Measurements from ENCODE around the gene ZBTB34.

Gene ZBTB34

DNA sequence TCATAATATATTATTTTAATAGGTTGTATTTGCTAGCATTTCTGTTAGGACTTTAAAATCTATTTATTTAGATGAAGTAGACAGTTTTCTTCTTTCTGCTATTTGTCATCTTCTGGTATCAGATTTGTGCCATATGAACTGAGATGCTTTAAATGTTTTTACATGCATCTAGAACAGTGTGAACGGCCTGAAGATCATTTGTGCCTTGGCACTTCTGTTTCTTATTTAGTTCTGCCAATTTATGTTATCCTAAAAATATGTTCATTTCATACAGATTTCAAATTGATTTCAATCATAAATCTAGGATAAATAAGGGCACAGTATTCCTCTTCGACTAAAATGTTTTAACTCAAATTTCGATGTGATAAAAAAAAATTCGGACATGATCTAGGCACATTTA is 16.1 kb downstream of the ZBTB34 start:
- DNase-seq (ENCODE audit: low read depth): no peak

DNA sequence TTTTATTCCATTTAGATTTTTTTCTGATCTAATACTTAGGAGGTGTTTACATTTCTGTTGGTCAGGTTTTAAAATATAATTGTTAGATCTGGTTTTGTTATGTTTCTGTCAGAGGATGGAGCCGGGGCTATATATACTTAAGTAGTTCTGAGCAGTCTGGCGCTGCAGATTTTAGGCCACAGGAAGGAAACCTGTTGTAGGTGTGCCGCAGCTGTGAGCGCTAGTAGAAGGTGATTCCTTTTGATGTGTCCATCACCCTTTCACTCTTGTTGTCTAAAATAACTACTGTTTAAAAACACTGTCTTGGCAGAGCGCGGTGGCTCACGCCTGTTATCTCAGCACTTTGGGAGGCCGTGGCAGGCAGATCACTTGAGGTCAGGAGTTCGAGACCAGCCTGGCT is 17.0 kb downstream of the ZBTB34 start:
- DNase-seq (ENCODE audit: low read depth): no peak

DNA sequence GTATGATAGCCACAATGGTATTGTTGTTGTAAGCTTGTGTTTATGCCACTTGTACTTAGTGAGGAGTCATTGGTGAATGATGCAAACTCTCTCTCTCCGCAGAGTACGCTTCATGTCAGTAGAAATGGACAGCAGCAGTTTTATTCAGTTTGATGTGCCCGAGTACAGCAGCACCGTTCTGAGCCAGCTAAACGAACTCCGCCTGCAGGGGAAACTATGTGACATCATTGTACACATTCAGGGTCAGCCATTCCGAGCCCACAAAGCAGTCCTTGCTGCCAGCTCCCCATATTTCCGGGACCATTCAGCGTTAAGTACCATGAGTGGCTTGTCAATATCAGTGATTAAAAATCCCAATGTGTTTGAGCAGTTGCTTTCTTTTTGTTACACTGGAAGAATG is 18.8 kb downstream of the ZBTB34 start:
- DNase-seq (ENCODE audit: low read depth): no peak

DNA sequence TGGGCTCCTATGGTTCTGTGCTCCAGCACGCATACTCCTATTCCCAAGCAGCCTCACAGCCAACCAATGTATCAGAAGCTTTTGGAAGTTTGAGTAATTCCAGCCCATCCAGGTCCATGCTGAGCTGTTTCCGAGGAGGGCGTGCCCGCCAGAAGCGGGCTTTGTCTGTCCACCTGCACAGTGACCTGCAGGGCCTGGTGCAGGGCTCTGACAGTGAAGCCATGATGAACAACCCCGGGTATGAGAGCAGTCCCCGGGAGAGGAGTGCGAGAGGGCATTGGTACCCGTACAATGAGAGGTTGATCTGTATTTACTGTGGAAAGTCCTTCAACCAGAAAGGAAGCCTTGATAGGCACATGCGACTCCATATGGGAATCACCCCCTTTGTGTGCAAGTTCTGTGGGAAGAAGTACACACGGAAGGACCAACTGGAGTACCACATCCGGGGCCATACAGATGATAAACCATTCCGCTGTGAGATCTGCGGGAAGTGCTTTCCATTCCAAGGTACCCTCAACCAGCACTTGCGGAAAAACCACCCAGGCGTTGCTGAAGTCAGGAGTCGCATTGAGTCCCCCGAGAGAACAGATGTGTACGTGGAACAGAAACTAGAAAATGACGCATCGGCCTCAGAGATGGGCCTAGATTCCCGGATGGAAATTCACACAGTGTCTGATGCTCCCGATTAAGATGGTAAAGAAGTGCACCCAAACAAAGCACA is 19.9 kb downstream of the ZBTB34 start:
- no peak for DNase-seq (ENCODE audit: low read depth)

DNA sequence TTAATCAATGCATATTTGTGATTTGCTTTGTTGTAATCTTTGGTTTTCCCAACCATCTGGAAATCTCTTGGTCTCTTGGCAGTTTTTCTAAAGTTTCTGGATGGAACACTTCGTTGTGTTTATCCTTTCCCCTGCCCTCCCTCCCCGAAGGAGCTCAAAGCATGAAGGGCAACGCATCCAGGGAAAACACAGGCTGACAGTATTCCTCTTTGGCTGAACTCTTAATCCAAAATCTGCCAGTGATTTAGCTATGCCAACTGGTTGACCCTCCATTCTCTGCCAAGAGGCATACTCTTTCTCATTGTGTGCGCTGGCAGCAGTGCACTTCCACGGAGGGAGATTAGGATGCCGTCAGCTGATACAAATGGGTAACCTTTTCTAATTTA is 20.5 kb downstream of the ZBTB34 start:
- no peak for DNase-seq (ENCODE audit: low read depth)

DNA sequence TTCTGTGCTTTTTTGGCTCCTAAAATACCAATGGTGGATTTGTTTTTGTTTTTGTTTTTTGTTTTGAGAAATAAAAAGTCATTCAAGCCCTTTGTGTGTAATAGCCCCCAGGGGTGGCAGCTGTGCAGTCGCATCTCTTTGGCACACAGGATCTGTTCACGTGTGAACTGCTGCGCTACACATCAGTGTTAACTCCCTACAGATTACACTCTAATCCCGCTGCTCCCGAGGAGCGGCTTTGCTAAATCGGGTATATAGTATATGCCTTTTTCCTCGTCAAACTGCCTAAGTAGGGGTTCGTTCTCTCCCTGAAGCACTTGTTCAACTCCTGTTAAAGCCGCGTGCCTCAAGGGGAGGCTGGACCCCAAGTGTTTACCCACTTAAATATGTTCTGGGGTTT is 22.3 kb downstream of the ZBTB34 start:
- DNase-seq (ENCODE audit: low read depth): no peak

DNA sequence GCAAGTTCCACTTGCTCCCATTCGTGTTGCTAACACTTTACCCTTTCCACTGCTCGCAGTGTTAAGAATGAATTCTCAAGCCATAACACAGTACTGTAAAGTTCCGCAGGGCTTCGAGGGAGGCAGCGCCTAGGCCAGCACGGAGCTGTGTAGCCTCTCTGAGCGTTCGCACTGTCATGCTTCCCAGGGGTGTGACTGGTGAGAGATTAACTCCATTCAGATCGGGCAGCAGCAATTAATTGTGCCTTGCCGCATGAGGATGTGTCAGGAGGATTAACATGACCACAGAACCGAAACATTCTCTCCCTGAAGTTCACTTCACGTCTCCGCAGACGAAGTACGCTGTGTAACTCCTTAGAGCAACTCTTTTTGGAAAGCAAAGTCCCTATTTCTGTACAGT is 23.2 kb downstream of the ZBTB34 start:
- DNase-seq (ENCODE audit: low read depth): no peak

DNA sequence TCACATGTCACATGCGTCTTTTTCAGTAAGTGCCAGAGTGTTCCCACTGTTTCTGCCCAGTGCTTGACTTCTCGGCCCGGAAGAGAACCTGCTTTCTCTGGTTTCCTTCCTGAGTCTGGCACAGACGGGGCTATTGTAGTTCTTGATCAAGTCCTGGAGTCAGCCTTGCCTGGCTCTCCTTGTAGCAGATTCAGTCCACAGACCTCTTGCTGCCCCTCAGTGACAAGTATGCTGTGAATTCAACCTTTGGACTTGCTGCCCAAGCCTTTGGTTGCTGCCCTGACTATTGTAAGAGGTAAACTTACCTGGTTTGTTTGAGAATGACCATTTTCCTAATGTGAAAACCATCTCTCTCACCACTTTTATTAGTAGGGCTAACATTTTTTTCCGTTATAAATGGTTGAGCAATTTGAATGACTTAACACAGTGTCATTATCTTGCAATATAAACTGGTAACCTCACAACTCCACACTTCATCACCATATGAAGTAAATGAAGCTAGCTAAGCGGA is 24.7 kb downstream of the ZBTB34 start:
- DNase-seq (ENCODE audit: low read depth): peak; percentile 18

DNA sequence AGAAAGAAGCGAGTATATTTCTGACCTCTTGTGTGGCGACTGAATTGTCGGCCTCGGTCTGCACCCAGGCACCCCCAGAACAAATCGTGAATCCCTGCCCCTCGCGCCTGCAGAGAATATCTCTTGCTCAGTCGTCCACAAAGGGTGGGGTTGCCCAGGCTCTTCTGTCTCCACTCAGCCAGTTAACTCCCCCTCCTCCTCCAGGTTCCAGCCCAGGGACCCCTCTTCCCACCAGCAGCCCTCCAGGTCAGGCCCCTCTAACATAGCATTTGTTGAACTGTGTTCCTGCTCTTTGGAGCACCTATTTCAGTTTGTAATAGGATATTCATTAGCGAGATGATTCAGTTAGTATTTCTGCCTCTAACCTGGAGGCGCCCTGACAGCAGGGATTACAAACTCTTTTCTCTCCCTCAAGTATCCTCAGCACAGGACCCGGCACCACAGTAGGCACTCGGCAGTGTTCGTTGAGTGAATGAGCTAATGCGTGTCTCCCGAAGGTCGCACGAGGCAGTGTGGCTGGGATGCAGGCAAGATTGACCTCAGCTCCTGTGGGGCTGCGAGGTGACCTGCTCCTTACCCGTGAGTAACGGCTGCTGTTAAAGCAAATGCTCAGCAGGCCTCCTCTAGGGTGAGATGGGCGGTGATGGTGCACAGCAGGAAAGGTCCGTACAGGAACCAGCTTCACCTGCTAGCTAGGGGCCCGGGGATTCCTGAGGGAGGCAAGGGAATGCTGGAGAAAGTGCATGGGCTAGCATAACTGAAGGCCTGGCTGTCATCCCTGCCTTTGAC is 25.8 kb downstream of the ZBTB34 start:
- DNase-seq (ENCODE audit: low read depth): no peak

DNA sequence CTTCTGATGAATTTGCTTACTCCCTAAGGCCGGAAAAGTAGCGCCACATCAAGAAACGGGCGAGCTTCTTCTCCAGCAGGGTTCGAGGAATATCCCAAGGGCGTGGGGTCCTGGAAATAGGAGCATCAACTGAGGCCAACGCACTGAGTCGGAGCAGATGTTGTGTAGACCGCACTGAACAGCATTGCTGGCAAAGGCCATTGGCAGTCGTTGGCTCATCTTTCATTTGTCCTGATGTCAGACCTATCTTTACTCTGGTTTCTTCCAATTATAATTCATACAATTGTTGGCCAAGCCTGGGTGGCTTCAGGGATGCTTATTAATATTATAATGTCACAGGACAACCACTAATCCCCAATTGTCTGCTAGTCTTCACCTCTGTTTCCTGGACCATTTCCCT is 26.5 kb downstream of the ZBTB34 start:
- DNase-seq (ENCODE audit: low read depth): no peak

DNA sequence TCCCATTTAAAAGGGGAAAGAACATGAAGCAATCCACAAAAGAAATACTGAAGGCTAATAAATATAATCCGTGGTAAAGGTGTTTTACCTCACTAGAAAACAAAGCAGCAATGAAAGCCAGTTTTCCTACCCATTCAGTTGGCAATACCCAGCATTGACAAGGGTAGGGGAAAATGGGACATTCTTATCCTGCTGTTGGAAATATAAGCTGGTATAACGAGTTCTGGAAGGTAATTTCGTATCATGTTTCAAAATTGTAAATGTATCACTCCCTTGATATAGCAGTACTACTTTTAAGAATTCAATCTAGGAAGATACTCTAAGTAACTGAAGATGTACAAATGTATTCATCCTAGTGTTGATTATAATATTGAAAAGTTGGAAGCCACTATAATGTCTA is 31.2 kb downstream of the ZBTB34 start:
- DNase-seq (ENCODE audit: low read depth): no peak

DNA sequence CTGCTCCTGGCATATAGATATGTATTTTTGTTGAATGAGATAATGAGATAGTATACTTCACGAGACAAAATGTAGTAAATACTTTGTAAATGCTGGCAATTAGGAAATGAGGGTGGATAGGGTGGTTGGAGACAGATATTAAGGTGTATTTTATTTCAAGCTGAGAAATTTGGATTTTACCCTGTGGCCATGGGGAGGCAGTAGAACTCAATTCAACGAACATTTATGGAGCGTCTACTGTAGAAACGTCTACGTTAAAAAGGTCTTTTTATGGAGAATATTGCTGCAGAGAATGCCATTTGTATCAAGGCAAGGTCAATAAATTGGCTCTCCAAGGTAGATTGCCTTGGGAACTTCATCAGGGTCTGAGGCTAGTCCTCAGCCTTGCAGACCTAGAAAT is 32.6 kb downstream of the ZBTB34 start:
- DNase-seq (ENCODE audit: low read depth): no peak

DNA sequence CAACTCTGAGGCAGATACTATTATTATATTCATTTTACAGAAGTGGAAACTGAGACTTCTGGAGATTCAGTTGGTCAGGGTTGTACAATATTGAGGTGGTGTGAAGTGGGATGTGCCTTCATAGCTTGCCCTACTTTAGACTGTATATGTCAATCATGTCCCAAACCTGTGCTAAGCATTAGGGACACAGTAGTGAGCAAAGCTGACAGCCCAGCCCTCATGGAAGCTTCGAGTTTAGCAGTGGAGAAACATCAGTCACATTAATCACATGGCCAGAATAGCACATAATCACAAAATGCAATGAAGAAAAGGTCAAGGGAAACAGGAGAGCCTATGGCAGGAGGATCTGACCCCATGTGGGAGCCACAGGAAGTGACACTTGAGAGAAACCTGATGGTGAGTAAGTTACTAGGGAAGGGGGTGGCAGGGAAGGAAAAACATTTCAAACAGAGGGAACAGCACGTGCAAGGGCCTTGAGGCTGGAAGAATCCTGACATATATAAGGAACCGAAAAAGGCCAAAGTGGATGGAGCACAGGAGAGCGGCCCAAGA is 33.7 kb downstream of the ZBTB34 start:
- no peak for DNase-seq (ENCODE audit: low read depth)

DNA sequence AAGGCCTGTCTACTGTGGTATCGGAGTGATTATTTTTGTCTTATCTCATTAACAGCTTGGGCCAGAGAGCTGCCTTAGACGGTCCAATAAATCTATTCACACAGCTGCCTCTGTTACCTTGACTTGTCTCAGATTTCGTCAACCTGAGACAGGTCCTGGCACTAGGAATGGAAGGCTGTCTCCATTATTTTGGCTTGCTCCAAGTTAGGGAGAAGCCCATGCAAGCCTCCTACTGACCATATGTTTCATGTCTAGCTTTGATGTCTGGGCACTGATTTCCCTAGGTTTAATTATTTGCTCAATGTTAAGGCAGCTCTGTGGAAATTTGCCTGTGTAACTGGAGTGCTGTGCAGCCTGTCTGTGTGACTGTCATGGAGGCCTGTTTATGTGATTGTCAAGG is 41.8 kb downstream of the ZBTB34 start:
- no peak for DNase-seq (ENCODE audit: low read depth)

DNA sequence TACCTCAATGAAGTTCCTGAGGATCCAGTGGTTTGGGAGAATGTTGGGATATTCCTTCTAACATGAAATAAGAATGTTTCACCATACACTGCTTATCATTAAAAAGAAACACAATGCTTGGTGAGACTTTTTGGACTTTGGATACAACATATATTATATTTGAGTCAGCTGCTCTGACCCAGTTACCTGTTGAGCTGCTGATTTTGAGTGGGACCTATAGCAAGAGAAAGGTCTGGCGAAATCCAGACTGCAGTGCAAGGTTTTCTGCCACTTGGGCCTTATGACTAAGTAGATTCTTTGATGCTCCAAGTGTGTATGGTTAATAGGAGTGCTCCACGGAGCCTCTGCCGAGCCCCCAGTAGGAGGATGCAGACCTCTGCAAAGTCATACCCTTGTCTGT is 44.1 kb downstream of the ZBTB34 start:
- DNase-seq (ENCODE audit: low read depth): no peak

DNA sequence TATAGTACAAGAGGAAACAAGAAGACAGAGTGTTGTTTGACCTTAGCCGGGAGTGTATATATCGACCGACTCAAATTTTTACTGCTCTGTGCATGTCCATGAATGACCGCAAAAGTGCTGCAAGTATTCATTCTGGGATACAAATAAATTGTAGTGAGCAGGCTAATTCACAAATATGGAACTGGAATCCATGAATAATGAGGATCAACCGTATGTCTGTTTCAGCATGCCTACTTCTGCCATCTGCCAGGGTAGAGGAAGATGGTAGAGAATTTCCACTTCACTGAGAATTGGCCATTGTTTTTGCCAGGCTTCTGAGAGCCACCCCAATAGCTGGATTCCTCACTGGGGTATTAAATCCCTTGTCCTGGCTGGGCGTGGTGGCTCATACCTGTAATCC is 45.7 kb downstream of the ZBTB34 start:
- DNase-seq (ENCODE audit: low read depth): no peak

DNA sequence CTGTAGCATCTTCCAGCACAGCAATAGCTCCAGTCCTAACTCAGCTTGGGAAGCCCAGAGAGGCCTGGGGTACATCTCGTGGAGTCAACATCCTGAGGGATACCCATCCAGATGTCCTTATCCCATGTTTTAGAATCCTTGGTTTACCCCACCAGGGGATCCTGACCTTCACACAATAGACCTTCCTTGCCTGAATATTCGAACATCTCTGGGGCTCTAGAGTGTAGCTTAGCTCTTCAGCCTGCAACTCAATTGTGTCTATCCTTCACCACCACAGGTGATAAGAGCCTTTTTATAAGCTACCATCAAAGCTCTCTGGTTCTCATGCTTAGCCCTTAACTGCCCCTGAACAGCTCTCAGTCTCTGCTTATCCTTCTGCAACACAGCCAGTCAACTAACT is 46.6 kb downstream of the ZBTB34 start:
- no peak for DNase-seq (ENCODE audit: low read depth)

DNA sequence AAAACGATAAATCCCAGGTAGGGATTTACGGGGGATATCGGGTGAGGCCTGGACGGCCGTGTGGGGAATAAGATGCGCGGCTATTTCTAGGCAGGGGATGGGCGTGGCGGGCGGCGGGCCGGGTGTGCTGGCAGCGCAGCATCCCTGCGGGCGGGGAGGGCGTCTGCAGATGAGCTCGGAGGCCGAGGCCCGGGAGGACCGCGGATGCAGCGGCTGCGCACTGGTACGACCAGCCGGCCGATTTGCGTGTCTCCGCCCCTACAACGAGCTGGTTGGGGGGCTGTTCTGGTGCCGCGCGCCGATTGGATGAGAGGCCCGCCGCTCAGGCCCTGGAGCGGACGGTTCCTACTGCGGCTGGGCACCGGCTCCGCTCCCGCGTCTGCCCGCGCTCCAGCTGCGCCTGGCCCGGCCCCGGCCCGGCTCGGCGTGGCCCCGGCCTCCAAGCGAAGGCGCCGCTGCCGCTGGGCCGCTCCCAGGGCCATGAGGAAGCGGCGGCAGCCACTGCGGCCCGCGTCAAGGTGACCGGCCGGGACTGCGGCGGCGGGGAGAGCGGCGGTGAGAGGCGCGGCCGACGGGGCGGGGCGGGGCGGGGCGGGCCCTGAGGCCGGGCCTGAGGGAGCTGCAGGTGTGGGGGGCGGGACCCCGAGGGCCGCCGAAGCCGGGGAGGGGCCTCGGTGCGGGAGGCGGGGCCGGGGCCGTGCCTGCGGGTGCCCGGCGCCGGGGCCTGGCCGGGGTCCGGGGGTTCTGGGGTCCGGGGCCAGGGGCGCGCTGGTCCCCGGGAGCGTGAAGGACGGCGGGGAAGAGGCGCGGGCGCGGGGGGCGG is 54.2 kb downstream of the ZBTB34 start, which contains the start of gene RALGPS1:
TSS of gene RALGPS1 (plus strand) at position 325 of the 823 bp plus-strand sequence. CDS start 47,508 bp downstream, outside the sequence.
- DNase-seq (ENCODE audit: low read depth): peak; percentile 96

DNA sequence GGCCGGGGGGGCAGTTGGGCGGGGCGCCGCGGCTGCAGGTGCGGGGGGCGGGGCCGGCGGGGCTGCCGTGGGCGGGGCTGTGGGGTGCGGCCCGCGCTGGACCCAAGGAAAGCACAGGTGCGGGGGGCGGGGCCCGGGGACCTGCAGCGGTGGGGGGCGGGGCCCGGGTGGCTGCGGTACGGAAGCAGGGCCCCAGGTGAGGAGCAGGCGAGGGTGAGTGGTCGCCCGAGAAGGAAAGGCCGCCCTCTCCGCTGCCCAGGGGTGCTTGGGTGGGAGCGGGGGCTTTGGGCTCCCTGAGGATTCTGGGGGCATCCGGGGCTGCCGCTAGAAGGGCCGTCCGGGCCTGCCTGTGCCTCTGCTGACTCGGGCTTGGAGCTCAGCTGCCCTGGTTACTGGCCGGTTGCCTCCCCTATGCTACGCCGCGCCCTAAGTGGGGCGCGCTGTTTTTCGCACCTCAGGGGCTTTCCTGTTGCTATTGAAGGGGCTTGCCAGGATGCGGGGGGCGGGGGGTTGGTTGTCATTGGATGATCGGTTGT is 54.9 kb downstream of the ZBTB34 start:
- no peak for DNase-seq (ENCODE audit: low read depth)

DNA sequence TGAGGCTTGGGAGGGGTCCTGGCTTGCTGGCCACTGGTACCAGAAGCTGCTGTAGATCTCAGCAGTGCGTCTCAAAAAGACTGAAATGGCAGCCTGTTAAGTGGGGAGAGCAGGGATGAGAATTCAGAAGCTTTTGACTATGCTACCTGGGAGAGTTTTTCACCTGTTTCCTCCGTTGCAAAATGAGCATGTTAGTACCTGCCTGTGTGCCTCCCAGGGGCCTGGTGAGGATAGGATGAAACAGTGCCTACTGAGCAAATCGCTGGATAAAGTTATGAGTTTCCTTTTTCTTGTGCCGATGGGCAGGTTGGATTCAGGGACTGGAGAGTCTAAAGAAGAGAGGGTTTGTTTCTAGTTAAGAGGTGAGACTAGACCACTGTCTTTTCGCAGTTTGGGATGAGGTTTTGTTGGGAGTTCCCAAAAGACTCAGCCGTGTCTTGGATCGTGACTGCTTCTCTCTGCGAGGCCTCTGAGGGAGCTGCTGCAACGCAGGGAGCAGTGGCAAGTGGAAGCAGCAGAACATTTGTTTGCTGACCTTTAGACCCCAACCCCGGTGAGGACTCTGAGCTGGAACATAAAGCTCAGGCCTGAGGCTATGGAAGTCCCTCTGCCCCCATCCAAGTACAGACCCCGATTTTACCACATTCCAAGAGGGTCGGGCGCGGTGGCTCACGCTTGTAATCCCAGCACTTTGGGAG is 55.6 kb downstream of the ZBTB34 start:
- no peak for DNase-seq (ENCODE audit: low read depth)

DNA sequence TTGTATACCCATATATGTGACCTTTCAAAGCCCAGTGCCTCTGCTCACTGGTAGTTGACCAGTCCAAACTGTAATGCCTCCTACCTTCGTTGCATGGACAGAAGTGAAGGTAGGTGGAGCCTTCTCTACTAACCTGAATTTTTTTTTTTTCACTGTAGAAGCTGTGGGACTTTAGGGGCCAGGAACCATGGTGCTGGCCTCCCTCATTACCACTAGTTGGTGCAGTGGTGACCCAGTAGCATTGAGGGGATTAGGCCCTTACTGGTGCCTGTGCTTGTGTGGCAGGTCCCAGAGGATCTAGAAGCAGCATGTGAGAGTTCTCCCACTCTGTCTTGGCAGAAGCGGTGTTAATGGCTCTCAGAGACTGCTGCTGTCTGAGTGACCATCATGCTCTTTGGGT is 56.5 kb downstream of the ZBTB34 start:
- DNase-seq (ENCODE audit: low read depth): no peak
